Renal cortex interstitium (tissue), 11 donors: ENCODE measurements around the gene USPL1. TPM values are rescaled to one million over a fixed set of nuclear protein-coding genes. Genes with fewer than 3 reads are reported as not detected.
A peak's percentile ranks its signal among the peaks of the same experiment; 100 is the strongest.
"Not testable (repeated sequence)": the region's sequence is repeated elsewhere in the genome, so short reads cannot be mapped to it uniquely, and the experiment has no call there.

Experiments
- DNase-seq, 11 donors: peaks; one replicate each; pipeline ENCODE4 v3.0.0-alpha.2; 2013; ENCODE audit warnings: low read depth in 9 of 11, low spot score in 4 of 11; ENCODE audit errors: extremely low read depth in 1 of 11
- polyA plus RNA-seq, 3 donors: library from polyadenylated mRNA; unstranded; fragments of 120-200 nt; gene quantifications; one replicate each; pipeline ENCODE4 v1.2.1, GENCODE V29; 2013; ENCODE audit not compliant: insufficient read length in 3 of 3

USPL1 gene
- polyA plus RNA-seq, 3 donors: 21.5 to 27.6 (median 27.0) TPM

DNA sequence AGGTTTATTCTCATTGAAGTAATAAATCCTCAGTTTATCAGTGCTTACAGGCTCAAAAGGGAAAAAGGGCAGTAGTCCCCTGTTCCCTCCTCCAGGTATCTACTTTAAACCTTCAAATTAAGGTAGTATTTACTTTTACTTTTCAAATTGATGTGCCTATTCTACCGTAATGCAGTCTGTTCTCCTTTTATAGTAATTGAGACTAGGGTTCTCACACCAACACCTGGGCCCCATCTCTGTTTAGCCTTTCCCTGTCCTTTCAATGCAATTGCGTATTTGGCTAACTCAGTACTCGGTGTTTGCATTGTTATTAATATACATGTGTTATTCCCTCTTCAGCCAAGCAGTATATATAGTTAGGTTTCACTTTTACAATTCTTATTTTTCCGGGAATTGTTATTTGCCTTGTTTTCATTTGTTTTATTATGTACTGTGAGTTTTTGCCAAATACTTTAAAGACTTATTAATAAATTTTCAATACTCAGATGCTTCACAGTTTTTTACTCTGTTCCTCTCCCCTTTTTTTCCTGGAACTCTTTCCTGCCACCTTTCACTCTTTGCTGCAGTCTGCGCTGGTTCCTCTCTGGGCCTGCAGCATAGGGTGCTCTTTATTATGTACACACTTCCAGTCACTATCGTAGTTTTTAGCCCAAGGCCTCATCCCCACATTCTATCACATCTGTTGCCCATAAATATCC lies 30.3 kb downstream of the USPL1 start:
- DNase-seq: no peak

DNA sequence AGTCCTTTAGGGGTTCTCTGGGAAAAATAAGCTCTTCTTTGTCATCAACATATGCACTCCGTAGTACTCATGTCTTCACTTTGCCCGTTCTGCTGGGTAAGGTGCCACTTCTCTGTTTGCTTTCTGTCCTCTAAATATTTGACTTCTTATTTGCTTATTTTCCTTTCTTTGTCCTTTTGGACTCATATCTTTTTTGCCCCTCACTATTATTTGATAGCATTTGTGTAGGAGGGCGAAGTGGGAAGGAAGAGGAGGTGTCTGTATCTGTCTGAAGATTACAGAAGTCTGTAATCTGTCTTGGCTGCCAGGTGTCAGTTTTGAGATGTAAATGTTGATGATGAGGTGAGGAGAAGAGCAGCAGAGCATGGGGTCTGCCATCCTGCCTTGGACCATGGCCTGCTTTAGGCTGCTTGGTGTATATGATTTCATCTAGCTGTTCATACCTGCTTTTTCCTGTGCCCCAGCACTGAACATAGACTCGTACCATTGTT lies 30.8 kb downstream of the USPL1 start:
- DNase-seq: no peak

GRCh38 chr13:30651648-30652047 lies 33.9 kb downstream of the USPL1 start:
- not testable (repeated sequence) for DNase-seq

DNA sequence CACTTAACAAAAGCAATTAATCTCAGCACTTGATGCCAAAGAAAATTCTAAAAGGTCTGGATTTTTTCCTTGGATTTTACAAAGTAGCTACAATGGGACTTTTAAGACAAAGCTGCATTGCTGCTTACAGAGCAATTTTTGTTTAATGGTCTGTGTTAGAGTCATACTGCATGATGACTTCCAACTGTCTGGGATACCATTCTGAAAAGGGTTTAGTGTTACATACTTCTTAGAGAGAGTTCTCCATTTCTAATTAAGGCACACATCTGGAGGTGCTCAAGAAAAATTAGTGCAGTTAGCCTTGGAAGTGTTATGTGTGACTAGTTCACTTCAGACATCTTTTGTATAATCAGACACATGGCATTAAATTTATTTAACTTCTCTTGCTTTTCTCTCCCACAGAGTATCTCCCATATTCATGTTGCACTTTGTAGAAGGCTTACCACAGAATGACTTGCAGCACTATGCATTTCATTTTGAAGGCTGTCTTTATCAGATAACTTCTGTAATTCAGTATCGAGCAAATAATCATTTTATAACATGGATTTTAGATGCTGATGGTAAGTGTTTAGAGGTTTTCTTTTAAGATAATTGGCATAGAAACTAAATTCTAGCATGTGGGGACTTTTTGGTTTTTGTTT lies 35.1 kb downstream of the USPL1 start:
- DNase-seq: peak in 7 of 11 donors; percentile 13 to 61 (median 32)

- DNase-seq: no peak
Observed at GRCh38 chr13:30654430-30654829, 36.7 kb downstream of the USPL1 start.

- DNase-seq: no peak
Observed at GRCh38 chr13:30656178-30656577, 38.5 kb downstream of the USPL1 start.

GRCh38 chr13:30659980-30660379 lies 42.3 kb downstream of the USPL1 start:
- DNase-seq: no peak

DNA sequence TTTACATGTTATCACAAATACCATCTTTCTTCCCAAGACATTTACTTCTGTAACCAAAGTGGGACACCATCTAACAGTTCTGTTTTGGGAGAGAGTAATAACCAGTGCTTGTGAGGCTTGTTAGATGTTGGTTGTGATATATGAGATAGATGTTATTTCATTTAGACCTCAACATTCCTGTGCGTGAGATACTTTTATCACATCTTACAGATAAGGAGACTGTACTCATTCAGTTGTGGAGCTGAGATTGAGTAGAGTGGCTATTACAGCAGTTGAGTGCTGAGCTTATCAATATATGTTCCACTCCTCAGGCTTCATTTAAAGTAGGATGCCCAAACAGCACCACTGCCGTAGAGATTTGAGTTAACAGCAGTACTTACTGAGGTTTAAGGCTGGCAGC lies 43.1 kb downstream of the USPL1 start:
- DNase-seq: no peak

GRCh38 chr13:30664689-30665275 lies 47.1 kb downstream of the USPL1 start:
- no peak for DNase-seq

DNA sequence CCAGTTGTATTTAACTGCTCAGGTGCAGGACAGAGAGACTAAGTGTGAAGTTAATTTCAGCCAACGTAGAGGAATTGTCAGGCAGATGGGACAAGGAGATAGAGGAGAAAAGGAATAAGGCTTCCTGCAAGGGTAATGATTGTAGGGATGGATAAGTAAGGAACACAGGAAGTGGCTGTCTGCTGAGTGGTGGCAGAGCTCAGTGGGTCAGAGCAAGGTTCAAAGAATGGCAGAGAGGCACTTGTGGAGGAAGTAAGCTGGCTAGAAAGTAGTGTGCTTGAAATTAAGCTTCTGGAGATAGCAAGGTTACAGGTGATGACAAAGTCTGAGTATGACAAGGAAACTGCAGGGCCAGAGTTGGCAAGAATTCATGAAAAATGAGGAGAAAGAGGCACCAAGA lies 47.9 kb downstream of the USPL1 start:
- no peak for DNase-seq

DNA sequence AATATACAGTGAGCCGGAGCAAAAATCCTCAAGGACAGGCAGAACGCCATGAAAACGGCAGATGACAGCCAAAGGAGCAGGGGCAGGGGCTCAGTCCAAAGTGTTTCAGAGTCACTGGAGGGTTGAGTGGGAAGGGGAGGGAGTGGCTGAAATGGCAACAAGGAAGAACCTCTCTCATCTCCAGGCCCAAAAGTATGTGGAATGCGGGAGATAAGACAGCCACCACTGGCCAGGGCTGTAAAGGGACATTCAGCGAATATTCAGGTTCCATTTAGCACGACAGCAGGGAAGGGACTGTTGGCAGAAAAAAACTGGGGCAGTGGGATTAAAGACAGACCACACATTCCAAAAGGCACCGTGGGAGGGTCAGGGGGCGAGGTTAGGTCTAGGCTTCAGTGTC lies 48.4 kb downstream of the USPL1 start:
- DNase-seq: no peak

DNA sequence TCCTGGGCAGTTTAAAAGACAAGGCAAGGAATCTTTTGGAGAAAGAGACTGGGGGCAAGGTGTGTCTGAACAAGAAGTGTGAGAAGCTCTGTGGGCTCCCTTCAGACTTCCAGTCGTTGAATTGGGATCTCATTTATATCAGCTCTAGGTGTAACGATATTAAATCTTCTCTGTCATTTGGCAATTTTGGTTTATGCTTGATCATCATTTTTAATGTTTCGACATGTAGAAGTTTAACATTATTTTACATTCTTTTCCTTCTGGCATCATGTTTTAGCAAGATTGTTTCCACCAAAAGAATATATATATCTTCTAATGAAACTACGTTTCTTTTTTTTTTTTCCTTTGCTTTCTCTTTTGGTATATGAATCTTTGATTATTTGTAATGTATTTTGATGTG lies 49.3 kb downstream of the USPL1 start:
- DNase-seq: no peak

- DNase-seq: no peak
Observed at GRCh38 chr13:30668312-30668711, 50.6 kb downstream of the USPL1 start.

GRCh38 chr13:30671271-30671815 lies 53.6 kb downstream of the USPL1 start:
- DNase-seq: no peak

- peak; percentile 57 to 82 (median 77) for DNase-seq
Observed at GRCh38 chr13:30673669-30674521, 56.2 kb downstream of the USPL1 start.

- no peak for DNase-seq
Observed at GRCh38 chr13:30675717-30676116, 58.0 kb downstream of the USPL1 start.

DNA sequence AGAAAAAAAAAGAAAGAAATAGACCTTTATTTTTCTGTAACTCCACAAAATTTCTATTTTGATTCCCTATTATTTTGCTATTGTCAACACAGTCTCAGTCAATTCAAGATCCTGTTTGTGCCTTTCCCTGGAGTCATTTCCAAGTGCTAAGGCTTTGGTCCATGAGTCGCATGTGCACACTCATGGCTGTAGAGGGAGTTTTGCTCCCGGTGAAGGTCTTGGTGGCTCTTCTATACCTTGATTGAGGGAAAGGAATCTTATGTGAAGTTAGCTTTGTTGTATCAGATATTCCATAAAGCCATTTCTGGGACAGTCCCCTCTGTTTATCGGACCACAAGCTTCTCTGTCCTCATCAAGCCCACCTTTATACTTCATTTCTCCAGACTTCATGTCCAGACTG lies 59.0 kb downstream of the USPL1 start:
- no peak for DNase-seq

- DNase-seq: no peak
Observed at GRCh38 chr13:30679483-30680330, 62.0 kb downstream of the USPL1 start.
